Coronary artery (tissue), 2 donors: ENCODE data around the gene DPEP1.

ENCODE experiments used
- DNase-seq: peaks from one replicate; pipeline ENCODE4 v3.0.0-alpha.2; 2017; ENCODE audit warnings: low spot score
- H3K27ac ChIP-seq, 2 donors: fragments of 200-600 bp; sonication (generic); one replicate each; pipeline ENCODE4 v1.5.1; 2016 to 2019
- H3K4me3 ChIP-seq: fragments of 200-600 bp; sonication (generic); 2 replicates; pipeline ENCODE4 v1.5.1; 2016; ENCODE audit warnings: mild to moderate bottlenecking, moderate library complexity
- CTCF ChIP-seq: fragments of 200-600 bp; sonication (generic); IDR thresholded peaks from one replicate; pipeline ENCODE4 v1.5.1; 2019; ENCODE audit warnings: antibody characterized with exemption

The DPEP1 gene

GRCh38 chr16:89595330-89596060, 17.9 kb upstream of the DPEP1 start:
- H3K27ac ChIP-seq = no peak overlapping the region
- no peak for TF ChIP-seq CTCF
- H3K4me3 ChIP-seq = no peak overlapping the region
- DNase-seq = no peak

- no peak overlapping the region for H3K27ac ChIP-seq
- H3K4me3 ChIP-seq = no peak overlapping the region
- no peak for DNase-seq
- no peak for TF ChIP-seq CTCF
Measured at GRCh38 chr16:89596061-89596689, 17.3 kb upstream of the DPEP1 start.

- no peak for DNase-seq
- TF ChIP-seq CTCF = no peak
- no peak overlapping the region for H3K27ac ChIP-seq
- no peak overlapping the region for H3K4me3 ChIP-seq
Measured at GRCh38 chr16:89596957-89597649, 16.3 kb upstream of the DPEP1 start.

- no peak overlapping the region for H3K27ac ChIP-seq
- no peak for TF ChIP-seq CTCF
- DNase-seq = no peak
- no peak overlapping the region for H3K4me3 ChIP-seq
Measured at GRCh38 chr16:89598199-89598598, 15.2 kb upstream of the DPEP1 start.

- no peak for TF ChIP-seq CTCF
- H3K4me3 ChIP-seq = no peak overlapping the region
- no peak for DNase-seq
- H3K27ac ChIP-seq = no peak overlapping the region
Measured at GRCh38 chr16:89599451-89599858, 14.0 kb upstream of the DPEP1 start.

GRCh38 chr16:89599902-89600301, 13.5 kb upstream of the DPEP1 start:
- no peak for DNase-seq
- Histone ChIP-seq H3K27ac (no peak overlapping the region), H3K4me3 (no peak overlapping the region)
- no peak for TF ChIP-seq CTCF
